Activated T-helper 9 cell treated with anti-CD3 and anti-CD28 coated beads, Interleukin-2, amount 50 U/mL, for 16 hours (primary cell): ENCODE data around the gene PPBP.
"Not testable (repeated sequence)": the region's sequence is repeated elsewhere in the genome, so short reads cannot be mapped to it uniquely, and the experiment has no call there.

ENCODE experiments used
- DNase-seq: peaks from one replicate; pipeline ENCODE4 v3.0.0-alpha.2; 2020; ENCODE audit warnings: low read depth

Gene PPBP

GRCh38 chr4:73992050-73992449, 4.1 kb upstream of the PPBP start:
- no peak for DNase-seq

- no peak for DNase-seq
Observed at GRCh38 chr4:73991742-73992000, 3.7 kb upstream of the PPBP start.

GRCh38 chr4:73990988-73991741, 3.2 kb upstream of the PPBP start:
- no peak for DNase-seq

GRCh38 chr4:73989928-73990327, 1.9 kb upstream of the PPBP start:
- DNase-seq = no peak

DNA sequence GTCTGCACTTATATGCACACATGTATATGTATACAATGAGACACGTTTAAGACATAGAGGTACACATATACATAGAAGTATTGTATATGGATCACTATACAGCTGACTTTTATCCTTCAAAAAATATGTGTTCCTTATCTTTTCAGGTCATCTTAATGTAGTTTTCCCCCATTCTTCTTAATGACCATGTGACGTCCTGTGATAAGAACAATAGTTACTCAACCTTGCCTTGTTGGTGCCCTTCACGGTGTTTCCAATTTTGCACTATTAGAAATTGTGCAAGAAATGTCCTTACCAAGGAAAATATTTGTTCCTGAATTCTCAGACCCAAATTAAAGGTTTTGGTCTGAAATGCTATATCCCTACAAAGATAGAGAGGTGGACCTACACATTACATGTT, 1.0 kb upstream of the PPBP start:
- no peak for DNase-seq

DNA sequence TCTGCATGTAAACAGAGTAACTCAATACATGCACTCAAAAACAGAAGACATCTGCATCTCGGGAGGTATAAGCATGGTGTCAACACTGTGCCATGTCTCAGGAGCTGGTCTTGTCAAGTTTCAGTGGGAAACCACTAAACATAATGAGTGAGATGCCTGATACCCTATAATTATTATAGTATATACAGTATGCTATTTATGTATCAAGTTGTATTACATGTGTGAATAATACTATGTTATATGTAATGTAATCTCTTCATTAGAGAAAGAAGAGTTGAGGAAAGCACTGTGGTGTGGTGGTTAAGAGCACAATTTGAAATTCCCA, 2.5 kb downstream of the PPBP start:
- no peak for DNase-seq

DNA sequence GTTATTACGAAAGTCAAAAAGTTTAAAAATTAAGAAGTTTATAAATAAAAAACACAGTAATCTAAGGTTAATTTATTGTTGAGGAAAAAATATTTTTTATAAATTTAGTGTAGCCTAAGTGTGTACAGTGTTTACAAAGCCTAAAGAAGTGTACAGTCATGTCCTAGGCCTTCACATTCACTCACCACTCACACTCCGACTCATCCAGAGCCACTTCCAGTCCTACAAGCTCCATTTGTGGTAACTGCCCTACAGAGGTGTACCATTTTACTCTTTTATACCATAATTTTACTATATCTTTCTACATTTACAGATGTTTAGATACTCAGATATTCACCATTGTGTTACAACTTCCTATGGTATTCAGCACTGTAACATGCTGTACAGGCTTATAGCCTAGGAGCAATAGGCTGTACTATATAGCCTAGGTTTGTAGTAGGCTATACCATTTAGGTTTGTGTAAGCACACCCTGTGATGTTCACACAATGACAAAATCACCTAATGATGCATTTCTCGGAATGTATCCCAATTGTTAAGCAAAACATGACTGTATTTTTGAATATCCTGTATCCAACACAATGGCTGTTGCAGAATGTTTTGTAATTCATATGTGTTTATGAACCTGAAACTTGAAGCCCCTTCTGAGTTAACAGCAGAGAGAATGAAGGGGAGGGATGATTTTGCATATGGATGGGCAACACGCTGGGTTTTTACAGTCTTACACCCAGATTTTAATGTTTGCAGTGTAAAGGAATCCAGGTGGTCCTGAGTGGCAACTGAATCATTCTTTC, 3.1 kb downstream of the PPBP start:
- DNase-seq = no peak

GRCh38 chr4:73981175-73981574, 6.8 kb downstream of the PPBP start:
- DNase-seq = not testable (repeated sequence)

GRCh38 chr4:73979407-73979957, 8.5 kb downstream of the PPBP start:
- no peak for DNase-seq

- DNase-seq = no peak
Observed at GRCh38 chr4:73978886-73979285, 9.1 kb downstream of the PPBP start.

DNA sequence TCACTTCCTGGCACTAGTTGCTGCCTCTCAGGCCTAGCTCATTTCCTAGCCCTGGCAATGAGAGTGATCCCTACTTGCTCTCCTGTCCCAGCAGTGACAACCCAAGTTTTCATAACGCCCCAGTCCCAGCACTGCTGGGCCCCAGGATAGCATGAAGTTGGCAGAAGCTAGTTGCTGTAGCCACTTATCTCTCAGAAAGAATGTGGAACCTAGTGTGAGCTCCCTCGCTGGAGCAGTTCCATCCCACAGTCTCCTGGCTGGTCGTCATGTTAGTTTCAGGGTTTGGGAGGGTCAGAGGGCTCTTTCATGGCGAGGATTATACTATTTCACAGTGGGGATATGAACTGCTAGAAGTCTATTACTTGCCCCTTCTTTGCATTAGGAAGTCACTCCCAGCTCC, 11.3 kb downstream of the PPBP start:
- DNase-seq = no peak

- no peak for DNase-seq
Observed at GRCh38 chr4:73976217-73976616, 11.8 kb downstream of the PPBP start.

DNA sequence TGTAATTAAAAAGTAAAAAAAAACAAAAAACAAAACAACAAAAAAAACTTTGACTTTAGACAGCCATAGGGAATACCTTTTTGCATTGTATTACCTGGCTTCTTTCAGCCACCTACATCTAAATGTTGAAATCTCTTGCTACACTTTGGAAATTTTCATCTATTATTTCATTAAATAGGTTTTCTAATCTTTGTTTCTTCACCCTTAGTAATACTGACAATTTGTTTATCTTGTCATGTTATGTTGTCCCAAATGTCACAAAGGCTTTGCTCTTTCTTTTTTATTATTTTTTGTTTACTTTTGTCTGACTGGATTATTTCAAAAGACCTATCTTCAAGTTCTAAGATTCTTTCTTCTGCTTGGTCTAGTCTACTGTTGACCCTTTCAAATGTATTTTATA, 13.6 kb downstream of the PPBP start:
- no peak for DNase-seq

DNA sequence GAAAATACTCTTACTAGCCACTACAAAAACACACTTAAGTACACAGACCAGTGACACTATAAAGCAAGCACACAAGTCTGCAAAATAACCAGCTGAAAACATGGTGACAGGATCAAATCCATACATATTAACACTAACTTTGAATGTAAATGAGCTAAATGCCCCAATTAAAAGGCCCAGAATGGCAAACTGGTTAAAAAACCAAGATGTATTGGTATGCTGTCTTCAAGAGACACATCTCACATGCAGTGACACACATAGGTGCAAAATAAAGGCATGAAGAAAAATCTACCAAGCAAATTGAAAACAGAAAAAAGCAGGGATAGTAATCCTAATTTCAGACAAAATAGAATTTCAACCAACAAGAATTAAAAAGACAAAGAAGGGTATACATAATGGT, 17.0 kb downstream of the PPBP start:
- DNase-seq = no peak

DNA sequence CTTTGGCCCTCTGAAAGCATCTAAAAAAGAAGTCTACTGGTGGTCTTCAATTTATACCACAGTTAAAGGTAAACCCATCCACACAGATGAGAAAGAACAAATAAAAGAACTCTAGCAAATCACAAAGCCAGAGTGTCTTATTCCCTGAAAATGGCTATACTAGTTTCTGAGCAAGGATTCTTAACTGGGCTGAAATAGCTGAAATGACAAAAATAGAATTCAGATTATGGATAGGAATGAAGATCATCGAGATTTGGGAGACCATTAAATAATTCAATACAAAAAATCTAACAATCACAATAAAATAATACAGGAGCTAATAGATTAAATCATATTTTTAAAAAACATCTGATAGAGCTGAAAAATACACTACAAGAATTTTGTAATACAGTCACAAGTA, 18.0 kb downstream of the PPBP start:
- DNase-seq = no peak

GRCh38 chr4:73967866-73968265, 20.1 kb downstream of the PPBP start:
- DNase-seq = no peak

GRCh38 chr4:73964862-73965611, 23.0 kb downstream of the PPBP start:
- DNase-seq = no peak

DNA sequence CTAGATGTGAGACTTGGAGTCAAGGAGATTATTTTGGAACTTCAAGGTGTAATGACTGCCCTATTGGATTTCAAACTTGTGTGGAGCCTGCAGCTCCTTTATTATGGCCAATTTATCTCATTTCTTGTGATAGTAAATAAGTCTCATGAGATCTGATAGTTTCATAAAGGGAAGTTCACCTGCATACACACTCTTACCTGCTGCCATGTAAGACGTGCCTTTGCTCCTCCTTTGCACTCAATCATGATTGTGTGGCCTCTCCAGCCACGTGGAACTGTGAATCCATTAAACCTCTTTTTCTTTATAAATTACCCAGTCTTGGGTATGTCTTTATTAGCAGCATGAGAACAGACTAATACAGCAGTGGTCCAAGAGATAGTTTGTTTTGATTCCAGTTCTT, 25.3 kb downstream of the PPBP start:
- no peak for DNase-seq

DNA sequence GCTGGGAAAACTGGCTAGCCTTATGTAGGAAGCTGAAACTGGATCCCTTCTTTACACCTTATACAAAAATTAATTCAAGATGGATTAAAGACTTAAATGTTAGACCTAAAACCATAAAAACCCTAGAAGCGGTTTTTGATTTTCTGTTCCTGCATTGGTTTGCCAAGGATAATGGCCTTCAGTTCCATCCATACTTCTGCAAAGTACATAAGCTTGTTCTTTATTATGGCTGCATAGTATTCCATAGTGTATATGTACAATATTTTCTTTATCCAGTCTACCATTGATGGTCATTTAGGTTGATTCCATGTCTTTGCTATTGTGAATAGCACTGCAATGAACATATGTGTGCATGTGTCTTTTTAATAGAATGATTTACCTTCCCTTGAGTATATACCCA, 28.9 kb downstream of the PPBP start:
- not testable (repeated sequence) for DNase-seq

DNA sequence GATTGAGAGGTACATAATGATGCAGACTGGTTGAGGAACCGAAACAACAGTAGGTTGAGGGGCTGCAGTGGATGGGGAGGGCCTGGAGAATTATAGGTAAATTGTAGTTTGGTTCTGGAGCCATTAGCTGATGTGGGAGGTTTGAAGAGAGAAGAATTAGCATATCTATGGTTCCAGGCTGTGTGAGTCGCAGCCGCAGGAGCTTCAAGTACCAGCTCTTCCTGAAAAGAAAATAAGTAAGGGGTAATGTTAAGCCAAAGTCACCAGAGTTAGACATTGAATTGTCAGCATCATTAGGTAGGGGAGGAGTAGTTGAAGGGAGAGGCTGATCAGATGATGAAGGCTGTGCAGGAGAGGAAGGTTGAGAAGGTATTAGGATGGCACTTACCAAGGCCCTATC, 35.6 kb downstream of the PPBP start:
- no peak for DNase-seq

DNA sequence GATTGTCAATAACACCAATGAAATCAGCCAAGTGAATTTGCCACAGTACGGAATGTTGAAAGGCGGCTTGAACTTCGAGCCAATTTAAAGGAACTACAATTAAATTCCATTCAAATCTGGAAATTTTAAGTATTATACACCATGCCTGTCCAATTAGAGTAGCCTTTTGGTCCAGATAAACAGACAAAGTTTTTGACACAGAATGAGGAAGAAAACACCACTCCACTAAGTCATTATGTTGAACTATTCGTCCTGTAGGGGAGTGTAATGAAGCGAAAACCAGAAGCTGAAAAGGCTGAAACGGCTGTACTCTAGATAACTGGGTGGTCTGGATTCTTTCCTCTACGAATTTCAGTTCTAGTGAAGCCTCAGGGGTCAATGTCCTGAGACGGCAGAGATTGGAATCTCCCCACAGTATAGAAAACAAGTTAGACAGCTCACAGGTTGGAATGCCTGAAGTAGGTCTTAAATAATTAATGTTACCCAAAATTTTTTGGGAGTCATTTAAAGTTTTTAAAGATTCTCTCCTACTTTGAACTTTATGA, 37.5 kb downstream of the PPBP start:
- DNase-seq = not testable (repeated sequence)

GRCh38 chr4:73948990-73949706, 38.8 kb downstream of the PPBP start:
- no peak for DNase-seq
